MM.1S (cell line): ENCODE results near the gene TAF11L6.
"Not testable (repeated sequence)": the region's sequence is repeated elsewhere in the genome, so short reads cannot be mapped to it uniquely, and the experiment has no call there.

Experiments
- DNase-seq: peaks from one replicate; pipeline ENCODE4 v3.0.0-alpha.2; 2015
- H2AFZ ChIP-seq: fragments of 300-600 bp; sonication (generic); 2 replicates; pipeline ENCODE4 v1.6.0; 2016; ENCODE audit warnings: antibody characterized with exemption, low read length
- H3F3A ChIP-seq: fragments of 300-600 bp; sonication (generic); 2 replicates; pipeline ENCODE4 v1.6.1; 2016; ENCODE audit warnings: mild to moderate bottlenecking, antibody characterized with exemption, low read length, moderate library complexity, mixed read lengths; ENCODE audit not compliant: insufficient read depth
- H3K27ac ChIP-seq: fragments of 300-600 bp; sonication (generic); 2 replicates; pipeline ENCODE4 v1.5.1; 2016; ENCODE audit warnings: mild to moderate bottlenecking, low read length
- H3K27me3 ChIP-seq: fragments of 300-600 bp; sonication (generic); replicated peaks from 2 replicates; pipeline ENCODE4 v1.6.0; 2016; ENCODE audit warnings: low read length; ENCODE audit not compliant: insufficient read depth
- H3K36me3 ChIP-seq: fragments of 300-600 bp; sonication (generic); replicated peaks from 2 replicates; pipeline ENCODE4 v1.6.1; 2016; ENCODE audit warnings: mild to moderate bottlenecking, low read length, mixed read lengths; ENCODE audit not compliant: insufficient read depth
- H3K4me1 ChIP-seq: fragments of 300-600 bp; sonication (generic); 2 replicates; pipeline ENCODE4 v1.6.1; 2016; ENCODE audit warnings: low read length, mixed read lengths
- H3K4me2 ChIP-seq: fragments of 300-600 bp; sonication (generic); 2 replicates; pipeline ENCODE4 v1.6.0; 2016; ENCODE audit warnings: low read depth, low read length
- H3K4me3 ChIP-seq: fragments of 300-600 bp; sonication (generic); 2 replicates; pipeline ENCODE4 v1.5.1; 2016; ENCODE audit warnings: low read length, mixed read lengths
- H3K79me2 ChIP-seq: fragments of 300-600 bp; sonication (generic); 2 replicates; pipeline ENCODE4 v1.6.1; 2016; ENCODE audit warnings: mixed run types, low read length, mixed read lengths
- H3K9ac ChIP-seq: fragments of 300-600 bp; sonication (generic); 2 replicates; pipeline ENCODE4 v1.6.1; 2016; ENCODE audit warnings: low read length, mixed read lengths
- H3K9me2 ChIP-seq: fragments of 300-600 bp; sonication (generic); replicated peaks from 2 replicates; pipeline ENCODE4 v1.6.1; 2016; ENCODE audit warnings: mild to moderate bottlenecking, low read length, mixed read lengths; ENCODE audit not compliant: insufficient read depth
- H3K9me3 ChIP-seq: fragments of 300-600 bp; sonication (generic); replicated peaks from 2 replicates; pipeline ENCODE4 v1.6.1; 2016; ENCODE audit warnings: mild to moderate bottlenecking, low read length, mixed read lengths; ENCODE audit not compliant: insufficient read depth
- H4K20me1 ChIP-seq: fragments of 300-600 bp; sonication (generic); 2 replicates; pipeline ENCODE4 v1.6.1; 2016; ENCODE audit warnings: mild to moderate bottlenecking, low read length, moderate library complexity, mixed read lengths; ENCODE audit not compliant: insufficient read depth
- EZH2 ChIP-seq: fragments of 300-600 bp; sonication (generic); optimal IDR thresholded peaks from 2 replicates; pipeline ENCODE3; 2017; ENCODE audit warnings: low read depth, mild to moderate bottlenecking, antibody characterized with exemption, low read length, mixed read lengths
- EZH2phosphoT487 ChIP-seq: fragments of 300-600 bp; sonication (generic); IDR thresholded peaks from 2 replicates; pipeline ENCODE4 v1.6.1; 2018; ENCODE audit warnings: antibody characterized with exemption, low read length
- TF ChIP-seq, protein P1 (sequence below): fragments of 300-600 bp; sonication (generic); IDR thresholded peaks from 2 replicates; pipeline ENCODE4 v1.5.1; 2016; ENCODE audit warnings: antibody characterized with exemption, low read length, mixed read lengths

Gene TAF11L6

DNA sequence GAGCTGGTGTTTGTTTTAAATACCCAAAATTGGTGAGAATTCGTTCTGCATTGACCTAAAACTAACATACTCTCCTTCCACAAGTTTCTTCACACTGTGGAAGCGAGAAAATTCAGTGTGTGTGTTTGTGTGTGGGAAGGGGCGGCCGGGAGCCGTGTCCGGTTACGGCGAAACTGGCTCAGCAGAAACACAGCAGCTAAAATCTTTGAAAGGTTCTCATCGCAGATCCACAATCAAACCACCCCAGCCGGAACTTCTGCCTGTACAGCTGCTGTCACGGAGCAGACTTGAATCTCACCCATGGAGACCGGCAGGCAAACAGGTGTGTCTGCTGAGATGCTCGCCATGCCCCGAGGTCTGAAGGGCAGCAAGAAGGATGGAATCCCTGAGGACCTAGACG lies at the start of gene TAF11L6:
Gene TAF11L6 (plus strand): TSS at position 301 of the 400 bp plus-strand sequence.
- DNase-seq, H4K20me1 ChIP-seq, H3K4me1 ChIP-seq: not testable (repeated sequence)

DNA sequence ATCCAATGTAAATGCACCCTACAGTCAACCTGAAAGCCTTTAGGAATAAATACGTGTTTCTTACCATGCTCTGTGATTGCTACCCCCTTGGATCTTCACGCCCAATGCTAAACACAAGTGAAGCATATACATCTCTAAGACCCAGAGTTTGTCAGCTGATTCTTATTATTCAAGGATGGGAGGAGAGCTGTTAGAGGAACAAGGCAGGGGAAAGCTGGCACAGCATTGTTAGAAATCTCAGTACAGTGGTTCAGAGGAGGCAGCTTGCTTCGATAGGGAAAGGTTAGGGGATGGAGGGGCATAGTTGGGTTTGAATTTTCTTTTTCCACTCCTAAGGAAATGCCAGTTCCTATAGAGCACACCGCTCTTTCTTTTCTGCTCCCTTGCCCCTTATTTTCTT lies 47.1 kb upstream of the TAF11L6 start:
- Histone ChIP-seq H3K9me2 (no peaks in the 10 kb centered on the region), H3K79me2 (no peaks in the 10 kb centered on the region), H4K20me1 (no peaks in the 10 kb centered on the region), H2AFZ (no peak overlapping the region), H3K4me1 (no peaks in the 10 kb centered on the region), H3K36me3 (no peaks in the 10 kb centered on the region), H3K9me3 (no peaks in the 10 kb centered on the region), H3K4me2 (no peak overlapping the region), H3F3A (no peaks in the 10 kb centered on the region), H3K27ac (no peak overlapping the region), H3K9ac (no peak overlapping the region), H3K4me3 (no peak overlapping the region), H3K27me3 (no peaks in the 10 kb centered on the region)
- no peak for DNase-seq
- TF ChIP-seq EZH2phosphoT487, result no peak

More for the DNA sequence above, at the start of gene TAF11L6:
- not testable (repeated sequence) for H3K9me3 ChIP-seq, H3K27me3 ChIP-seq, H3K79me2 ChIP-seq, H3K9ac ChIP-seq, H3K9me2 ChIP-seq, H3K4me2 ChIP-seq, H3F3A ChIP-seq, H2AFZ ChIP-seq, H3K4me3 ChIP-seq, H3K36me3 ChIP-seq, H3K27ac ChIP-seq

DNA sequence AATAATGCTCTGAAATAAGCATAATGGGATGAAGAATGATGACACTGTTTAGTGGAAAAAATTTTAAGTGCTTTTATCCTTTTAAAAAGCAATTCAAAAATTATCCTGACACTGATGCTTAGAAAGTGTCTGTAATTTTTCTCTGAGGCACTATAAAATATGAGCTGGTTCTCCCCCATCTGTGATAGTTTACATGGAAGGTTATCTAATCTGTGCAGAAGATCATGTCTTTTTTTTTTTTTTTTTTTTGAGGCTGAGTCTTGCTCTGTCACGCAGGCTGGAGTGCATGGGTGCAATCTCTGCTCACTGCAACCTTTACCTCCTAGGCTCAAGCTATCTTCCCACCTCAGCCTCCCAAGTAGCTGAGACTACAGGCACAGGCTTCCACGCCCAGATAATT lies 45.7 kb upstream of the TAF11L6 start:
- Histone ChIP-seq H3K9me2 (no peaks in the 10 kb centered on the region), H3K4me2 (no peak overlapping the region), H4K20me1 (no peaks in the 10 kb centered on the region), H3K9ac (no peak overlapping the region), H3F3A (no peaks in the 10 kb centered on the region), H3K79me2 (no peaks in the 10 kb centered on the region), H3K36me3 (no peaks in the 10 kb centered on the region), H2AFZ (no peak overlapping the region), H3K27me3 (no peaks in the 10 kb centered on the region), H3K4me3 (no peak overlapping the region), H3K9me3 (no peaks in the 10 kb centered on the region), H3K27ac (no peak overlapping the region), H3K4me1 (no peaks in the 10 kb centered on the region)
- no peak for DNase-seq
- no peak for TF ChIP-seq EZH2
- TF ChIP-seq EZH2phosphoT487, result no peak
- TF ChIP-seq, protein P1, sequence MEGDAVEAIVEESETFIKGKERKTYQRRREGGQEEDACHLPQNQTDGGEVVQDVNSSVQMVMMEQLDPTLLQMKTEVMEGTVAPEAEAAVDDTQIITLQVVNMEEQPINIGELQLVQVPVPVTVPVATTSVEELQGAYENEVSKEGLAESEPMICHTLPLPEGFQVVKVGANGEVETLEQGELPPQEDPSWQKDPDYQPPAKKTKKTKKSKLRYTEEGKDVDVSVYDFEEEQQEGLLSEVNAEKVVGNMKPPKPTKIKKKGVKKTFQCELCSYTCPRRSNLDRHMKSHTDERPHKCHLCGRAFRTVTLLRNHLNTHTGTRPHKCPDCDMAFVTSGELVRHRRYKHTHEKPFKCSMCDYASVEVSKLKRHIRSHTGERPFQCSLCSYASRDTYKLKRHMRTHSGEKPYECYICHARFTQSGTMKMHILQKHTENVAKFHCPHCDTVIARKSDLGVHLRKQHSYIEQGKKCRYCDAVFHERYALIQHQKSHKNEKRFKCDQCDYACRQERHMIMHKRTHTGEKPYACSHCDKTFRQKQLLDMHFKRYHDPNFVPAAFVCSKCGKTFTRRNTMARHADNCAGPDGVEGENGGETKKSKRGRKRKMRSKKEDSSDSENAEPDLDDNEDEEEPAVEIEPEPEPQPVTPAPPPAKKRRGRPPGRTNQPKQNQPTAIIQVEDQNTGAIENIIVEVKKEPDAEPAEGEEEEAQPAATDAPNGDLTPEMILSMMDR, result no peak

DNA sequence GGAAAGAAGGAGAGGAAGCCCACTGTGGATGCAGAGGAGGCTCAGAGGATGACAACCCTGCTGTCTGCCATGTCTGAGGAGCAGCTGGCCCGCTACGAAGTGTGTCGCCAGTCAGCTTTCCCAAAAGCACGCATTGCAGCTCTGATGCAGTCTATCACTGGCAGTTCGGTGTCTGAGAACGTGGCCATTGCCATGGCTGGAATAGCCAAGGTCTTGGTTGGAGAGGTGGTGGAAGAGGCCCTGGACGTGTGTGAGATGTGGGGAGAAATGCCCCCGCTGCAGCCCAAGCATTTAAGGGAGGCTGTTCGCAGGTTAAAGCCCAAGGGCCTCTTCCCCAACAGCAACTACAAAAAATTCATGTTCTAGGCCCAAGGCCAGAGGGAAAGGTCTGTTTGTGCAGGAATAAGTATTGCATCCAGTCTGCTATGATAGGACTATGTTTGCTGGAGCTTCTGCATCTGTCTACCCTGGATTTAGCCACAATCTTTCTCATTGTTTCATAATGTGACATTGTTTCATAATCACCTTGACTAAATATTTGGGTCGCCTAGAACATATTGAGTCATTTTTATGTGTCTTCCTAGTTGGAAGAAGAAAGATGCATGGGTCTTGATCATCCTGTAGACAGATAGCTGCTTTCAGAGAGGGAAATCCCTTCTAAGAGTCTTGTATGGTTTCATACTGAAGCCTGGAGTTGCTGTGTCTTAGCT lies 41.9 kb upstream of the TAF11L6 start:
- H3K4me1 ChIP-seq, H3K27me3 ChIP-seq, H3K9me3 ChIP-seq, H3K79me2 ChIP-seq, H3K9me2 ChIP-seq, DNase-seq, H3K4me3 ChIP-seq, H3K36me3 ChIP-seq, H3K4me2 ChIP-seq, H3K27ac ChIP-seq, H3F3A ChIP-seq, H2AFZ ChIP-seq, H4K20me1 ChIP-seq, H3K9ac ChIP-seq: not testable (repeated sequence)

DNA sequence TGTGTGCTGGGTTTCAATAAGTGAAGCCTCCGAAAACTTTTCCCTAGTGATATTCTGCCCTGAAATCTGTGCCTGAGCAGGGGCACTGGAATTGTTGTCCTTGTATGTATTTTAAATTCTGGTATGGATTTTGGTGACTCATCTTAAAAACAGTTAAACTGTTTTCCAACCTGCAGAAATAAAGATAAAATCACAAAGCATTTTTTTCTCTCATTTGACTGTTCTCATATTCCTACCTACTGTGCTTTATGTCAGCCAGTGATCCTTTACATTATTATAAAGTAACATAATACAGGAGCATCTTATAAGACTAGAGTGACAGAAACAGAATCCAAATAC lies 41.3 kb upstream of the TAF11L6 start:
- H3K9me2 ChIP-seq, result no peaks in the 10 kb centered on the region
- H4K20me1 ChIP-seq, result no peaks in the 10 kb centered on the region
- no peak for TF ChIP-seq EZH2phosphoT487
- TF ChIP-seq, protein P1, result no peak
- no peak for TF ChIP-seq EZH2
- no peak for DNase-seq
- no peak overlapping the region for H3K4me2 ChIP-seq
- H3K9me3 ChIP-seq, result no peaks in the 10 kb centered on the region
- no peaks in the 10 kb centered on the region for H3K79me2 ChIP-seq
- no peak overlapping the region for H3K9ac ChIP-seq
- no peaks in the 10 kb centered on the region for H3K27me3 ChIP-seq
- H3K27ac ChIP-seq, result no peak overlapping the region
- no peaks in the 10 kb centered on the region for H3K36me3 ChIP-seq
- no peak overlapping the region for H3K4me3 ChIP-seq
- H3F3A ChIP-seq, result no peaks in the 10 kb centered on the region
- no peaks in the 10 kb centered on the region for H3K4me1 ChIP-seq
- H2AFZ ChIP-seq, result no peak overlapping the region

DNA sequence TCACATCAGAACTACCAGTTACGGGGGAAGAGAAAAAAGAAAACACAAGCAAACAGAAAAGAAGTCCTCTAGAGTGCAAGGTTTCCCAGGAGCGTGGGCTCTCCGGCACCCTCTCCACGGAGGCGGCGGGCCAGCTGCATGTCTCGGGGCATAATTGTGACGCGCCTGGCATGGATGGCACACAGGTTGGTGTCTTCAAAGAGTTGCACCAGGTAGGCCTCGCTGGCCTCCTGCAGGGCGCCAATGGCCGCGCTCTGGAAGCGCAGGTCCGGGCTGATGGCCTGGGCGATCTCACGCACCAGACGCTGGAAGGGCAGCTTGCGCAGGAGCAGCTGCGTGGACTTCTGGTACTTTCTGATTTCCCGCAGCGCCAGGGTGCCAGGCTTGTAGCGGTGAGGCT lies 37.2 kb upstream of the TAF11L6 start:
- not testable (repeated sequence) for H3K4me1 ChIP-seq, H2AFZ ChIP-seq, H3K27ac ChIP-seq, H3K4me2 ChIP-seq, H3K36me3 ChIP-seq, H3K4me3 ChIP-seq, H3K9me3 ChIP-seq, DNase-seq, H3K27me3 ChIP-seq, H3K9me2 ChIP-seq, H3K79me2 ChIP-seq, H3K9ac ChIP-seq, H4K20me1 ChIP-seq, H3F3A ChIP-seq
